ENCODE results near the gene PYGO1. TPM values are rescaled to one million over a fixed set of nuclear protein-coding genes. Genes with fewer than 3 reads are reported as not detected.

PYGO1 gene
- total and polyA plus RNA-seq, 9 of the 15 experiments (the other 6 are each of a cell fraction or from before 2014, with no cell fraction given), result under 0.01 to 0.07 (median 0.02) TPM; not detected in 5

- H2AFZ ChIP-seq (ENCODE audit: low read depth, low read length), result no peak overlapping the region
- no peak for ATAC-seq
- peaks cover 0 to 5% of the 10 kb centered on the region in 2 experiments; a peak in 2 of 5 replicates for H3K4me1 ChIP-seq (replicated peaks in 1 of 2; ENCODE audit: control insufficient read depth in 2 of 2, insufficient read depth in 2 of 2, low read length in 2 of 2)
- no TSS peak for BruUV-seq (replicated peaks)
- FAIRE-seq, result no peak
- H3K27ac ChIP-seq (ENCODE audit: extremely low read depth, low read depth, low read length), result no peak overlapping the region
- no peak overlapping the region for H3K9ac ChIP-seq (ENCODE audit: insufficient read depth in 1 of 2, low read depth in 2 of 2, low read length in 2 of 2)
- H4K20me1 ChIP-seq (replicated peaks; ENCODE audit: control insufficient read depth, insufficient read depth, low read length), result no peaks in the 10 kb centered on the region
- no peaks in the 10 kb centered on the region for H3K79me2 ChIP-seq (ENCODE audit: control insufficient read depth, insufficient read depth, low read length)
- intact Hi-C loops (cut with micrococcal nuclease) (no loop called here), in situ Hi-C loops (cut with MboI) (no loop called here)
- DNase-seq (ENCODE audit: extremely low read depth in 1 of 4, low spot score in 3 of 4), result no peak
- H3K4me3 ChIP-seq, result no peak overlapping the region
- H3K9me1 ChIP-seq (ENCODE audit: control insufficient read depth, insufficient read depth, low read length), result no peaks in the 10 kb centered on the region
- ChIA-PET POLR2A (no interaction called here), CTCF (ENCODE audit: low intra/inter-chr PET ratio) (no interaction called here)
- H3K4me2 ChIP-seq (ENCODE audit: insufficient read depth, low read length), result no peak overlapping the region
- no peaks in the 10 kb centered on the region for H3K36me3 ChIP-seq (ENCODE audit: control insufficient read depth, insufficient read depth, low read length)
- H3K9me3 ChIP-seq (replicated peaks; ENCODE audit: control insufficient read depth, insufficient read depth, low read depth, low read length), result no peaks in the 10 kb centered on the region
- 38% methylated on average over 1 of the region's 1 CpG for WGBS (ENCODE audit: insufficient coverage, low coverage, missing lambda C conversion rate)
- H3K27me3 ChIP-seq (ENCODE audit: control insufficient read depth in 2 of 2, insufficient read depth in 2 of 2, low read length in 2 of 2), result no peaks in the 10 kb centered on the region
- TF ChIP-seq ZNF77 (CRISPR knock-in tag; IDR thresholded peaks at IDR 0.05), result no peak
- TF ChIP-seq KLF1 (tag; IDR thresholded peaks at IDR 0.05), result no peak
- no peak for TF ChIP-seq HMGXB4 (CRISPR knock-in tag; IDR thresholded peaks at IDR 0.05)
- no peak for TF ChIP-seq POLR2H (tag; IDR thresholded peaks at IDR 0.05; ENCODE audit: low read depth)
- no peak for TF ChIP-seq BRCA1 (IDR thresholded peaks at IDR 0.05)
- TF ChIP-seq BRCA1 (CRISPR knock-in tag; IDR thresholded peaks at IDR 0.05), result no peak
- TF ChIP-seq ZNF449 (CRISPR knock-in tag; IDR thresholded peaks at IDR 0.05), result no peak
- no peak for TF ChIP-seq SMARCC2 (IDR thresholded peaks at IDR 0.05; ENCODE audit: low read depth)
- no peak for TF ChIP-seq CREB3L1 (IDR thresholded peaks at IDR 0.05; ENCODE audit: borderline replicate concordance, low read depth)
Observed at GRCh38 chr15:55494931-55495330, 93.2 kb downstream of the PYGO1 start.
